SK-N-SH treated with all-trans-retinoic acid at 6 μM for 48 hours (cell line): ENCODE data around the gene PEX16.

Experiments used
- ARNTL ChIP-seq: fragments of 450-650 bp; formaldehyde crosslinking; IDR thresholded peaks from 2 replicates; pipeline ENCODE4 v1.5.0; 2020; ENCODE audit warnings: low read depth, mild to moderate bottlenecking, moderate library complexity, borderline replicate concordance
- TSHZ2 ChIP-seq: fragments of 250-450 bp; sonication (Bioruptor Pico); IDR thresholded peaks from 2 replicates; pipeline ENCODE4 v1.5.0; 2020; ENCODE audit warnings: mild to moderate bottlenecking, moderate library complexity

DNA sequence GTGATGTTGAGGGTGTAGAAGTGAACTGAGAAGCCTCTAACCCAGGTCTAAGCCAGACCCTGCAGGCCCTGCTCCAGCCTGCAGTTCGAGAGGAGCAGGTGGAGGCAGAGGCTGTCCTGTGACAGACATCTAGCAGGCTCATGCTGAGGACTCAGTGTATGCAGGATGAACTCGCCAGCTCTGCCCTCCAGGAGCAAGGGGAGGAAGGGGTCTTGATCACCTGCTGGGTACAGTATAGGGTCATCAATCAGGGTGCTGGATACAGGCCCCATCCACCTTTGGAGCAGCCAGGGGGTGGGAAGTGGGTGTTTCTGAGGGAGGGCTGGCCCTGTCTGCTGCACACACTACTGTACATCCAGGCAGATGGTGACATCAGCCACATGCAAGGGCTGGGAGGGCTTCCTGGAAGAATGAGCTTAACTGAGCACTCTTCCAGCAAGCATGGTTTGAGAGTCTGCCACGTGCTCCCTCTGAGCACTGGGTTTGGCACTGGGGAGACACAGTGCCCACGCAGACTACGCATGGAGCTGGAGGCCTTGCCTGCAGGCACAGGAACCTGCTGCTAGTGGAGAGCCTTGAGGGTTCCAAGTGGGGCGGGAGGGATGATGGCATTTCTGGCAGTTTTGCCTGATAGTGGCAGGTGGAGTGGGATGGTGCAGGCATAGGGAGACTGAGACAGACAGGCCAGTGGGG is 23.0 kb downstream of the PEX16 start:
- TF ChIP-seq ARNTL (no peak), TSHZ2 (CRISPR knock-in tag) (no peak)
